ENCODE measurements around the gene JCHAIN. TPM values are rescaled to one million over a fixed set of nuclear protein-coding genes. Genes with fewer than 3 reads are reported as not detected.
"Not testable (repeated sequence)": the region's sequence is repeated elsewhere in the genome, so short reads cannot be mapped to it uniquely, and the experiment has no call there.

The JCHAIN gene
- total and polyA plus RNA-seq, 12 donors: 0.57 to 55.4 (median 2.4) TPM

DNA sequence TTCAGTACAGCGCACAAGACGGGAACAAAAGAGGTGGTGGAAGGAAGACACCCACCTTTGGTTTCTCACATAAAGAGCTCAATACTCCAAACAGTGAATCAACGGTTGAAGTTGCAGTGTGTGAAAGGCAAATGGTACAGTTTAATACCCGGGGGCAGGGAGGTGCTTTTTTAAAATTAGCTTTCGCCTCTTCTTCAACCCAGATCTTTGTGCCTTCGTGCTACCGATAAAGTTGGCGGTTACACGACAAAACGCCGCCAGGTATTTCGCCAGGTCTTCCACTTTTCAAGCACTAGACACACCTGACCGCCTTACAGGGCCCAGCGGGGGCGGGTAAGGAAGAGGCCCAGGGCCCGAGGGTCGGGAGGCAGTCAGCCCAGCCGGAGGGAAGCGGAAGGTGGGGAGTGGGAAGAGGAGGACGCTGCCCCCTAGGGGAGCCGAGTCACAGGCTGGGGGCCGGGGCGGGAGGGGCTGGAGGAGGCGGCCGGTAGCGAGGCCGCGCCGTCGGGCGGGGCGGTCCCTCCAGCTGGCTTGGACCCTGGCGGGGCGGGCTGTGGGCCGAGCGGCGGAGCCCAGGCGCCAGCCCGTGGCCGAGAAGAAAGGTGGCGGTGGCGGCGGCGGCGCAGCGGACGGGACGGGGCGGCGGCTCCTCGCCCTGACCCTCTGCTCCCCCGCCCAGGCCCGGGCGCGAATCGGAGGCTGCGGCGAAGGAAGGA lies 38.1 kb upstream of the JCHAIN start:
- peak overlapping the region; percentile 77 to 99 (median 97) for H3K27ac ChIP-seq
- H3K27me3 ChIP-seq: no peaks in the 10 kb centered on the region
- ATAC-seq (peak; percentile 87 to 93 (median 90)), DNase-seq (peak; percentile 86 to 87)
- peaks cover 3 to 33% (median 17%) of the 10 kb centered on the region in 9 donors for H3K4me1 ChIP-seq
- H3K4me3 ChIP-seq: peak overlapping the region; percentile 59 to 96 (median 84)
- H3K36me3 ChIP-seq: no peaks in the 10 kb centered on the region
- intact Hi-C loops (cut with DNase I): loop anchor here in 7 of 10 donors (1.0 to 10.0 kb wide), 4 partner anchors 16 to 130 kb away; partner anchors contain the start of genes UTP3 (in 4 of the 7) and GRSF1 (in 3 of the 7)
- TF ChIP-seq, protein P1, sequence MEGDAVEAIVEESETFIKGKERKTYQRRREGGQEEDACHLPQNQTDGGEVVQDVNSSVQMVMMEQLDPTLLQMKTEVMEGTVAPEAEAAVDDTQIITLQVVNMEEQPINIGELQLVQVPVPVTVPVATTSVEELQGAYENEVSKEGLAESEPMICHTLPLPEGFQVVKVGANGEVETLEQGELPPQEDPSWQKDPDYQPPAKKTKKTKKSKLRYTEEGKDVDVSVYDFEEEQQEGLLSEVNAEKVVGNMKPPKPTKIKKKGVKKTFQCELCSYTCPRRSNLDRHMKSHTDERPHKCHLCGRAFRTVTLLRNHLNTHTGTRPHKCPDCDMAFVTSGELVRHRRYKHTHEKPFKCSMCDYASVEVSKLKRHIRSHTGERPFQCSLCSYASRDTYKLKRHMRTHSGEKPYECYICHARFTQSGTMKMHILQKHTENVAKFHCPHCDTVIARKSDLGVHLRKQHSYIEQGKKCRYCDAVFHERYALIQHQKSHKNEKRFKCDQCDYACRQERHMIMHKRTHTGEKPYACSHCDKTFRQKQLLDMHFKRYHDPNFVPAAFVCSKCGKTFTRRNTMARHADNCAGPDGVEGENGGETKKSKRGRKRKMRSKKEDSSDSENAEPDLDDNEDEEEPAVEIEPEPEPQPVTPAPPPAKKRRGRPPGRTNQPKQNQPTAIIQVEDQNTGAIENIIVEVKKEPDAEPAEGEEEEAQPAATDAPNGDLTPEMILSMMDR (IDR thresholded peaks at IDR 0.05): peak in 8 of 9 donors; percentile 8 to 66 (median 38)
- H3K9me3 ChIP-seq: no peaks in the 10 kb centered on the region
- WGBS, 2 donors: 1% methylated on average over 47 to 57 of the region's 58 CpGs

DNA sequence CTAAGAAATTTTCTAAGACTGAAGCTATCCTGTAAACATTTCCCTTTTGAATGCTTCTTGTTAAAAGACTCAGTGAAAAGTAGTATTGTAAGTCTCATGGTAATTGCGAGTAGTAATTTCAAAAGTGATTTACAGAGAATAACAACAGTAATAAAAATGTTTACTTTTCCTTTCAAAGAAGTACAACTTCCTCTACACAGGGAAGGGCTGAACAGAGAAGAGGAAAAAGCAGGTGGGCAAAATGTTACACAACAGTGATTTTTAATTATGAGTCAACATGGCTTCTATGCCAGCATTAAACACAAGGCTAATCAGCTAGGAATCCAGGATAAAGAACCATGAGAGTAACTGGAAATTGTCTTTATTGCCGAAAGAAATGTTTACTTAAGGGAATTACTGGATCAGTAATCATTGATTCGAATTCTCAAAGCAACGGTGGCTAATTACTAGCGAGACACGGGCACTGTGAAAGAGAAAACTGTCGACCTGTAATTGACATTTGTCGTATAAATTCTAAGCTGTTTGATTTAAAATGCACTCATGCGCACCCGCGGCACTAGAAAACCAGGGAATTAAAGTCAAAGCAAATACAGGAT lies 37.4 kb upstream of the JCHAIN start:
- Histone ChIP-seq H3K4me3 (peak overlapping the region; percentile 59 to 96 (median 84)), H3K36me3 (no peaks in the 10 kb centered on the region), H3K4me1 (peaks cover 3 to 33% (median 17%) of the 10 kb centered on the region in 9 donors), H3K27ac (peak overlapping the region; percentile 77 to 99 (median 97)), H3K27me3 (no peaks in the 10 kb centered on the region), H3K9me3 (no peaks in the 10 kb centered on the region)
- TF ChIP-seq, protein P1 (IDR thresholded peaks at IDR 0.05): no peak
- ATAC-seq (no peak), DNase-seq (no peak)
- 7 to 8% methylated on average over 11 of the region's 11 CpGs for WGBS, 2 donors
- intact Hi-C loops (cut with DNase I): loop anchor here in 8 of 10 donors (1.0 to 10.0 kb wide), 4 partner anchors 15 to 131 kb away; partner anchors contain the start of genes UTP3 (in 5 of the 8) and GRSF1 (in 3 of the 8)

DNA sequence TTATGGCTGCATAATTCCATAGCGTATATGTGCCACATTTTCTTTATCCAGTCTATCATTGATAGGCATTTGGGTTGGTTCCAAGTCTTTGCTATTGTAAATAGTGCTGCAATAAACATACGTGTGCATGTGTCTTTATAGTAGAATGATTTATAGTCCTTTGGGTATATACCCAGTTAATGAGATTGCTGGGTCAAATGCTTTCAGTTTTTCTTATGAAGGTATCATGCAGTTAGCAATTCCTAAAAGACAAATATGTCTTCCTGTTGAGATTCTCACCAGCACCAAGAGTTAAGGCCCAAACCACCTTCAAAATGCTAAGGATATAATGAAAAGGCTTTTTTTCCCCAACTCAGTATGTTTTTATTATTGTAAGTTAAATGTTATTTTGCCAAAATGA lies 36.3 kb upstream of the JCHAIN start:
- 86 to 90% methylated on average over 2 of the region's 2 CpGs for WGBS, 2 donors
- ATAC-seq, H3K9me3 ChIP-seq: not testable (repeated sequence)

DNA sequence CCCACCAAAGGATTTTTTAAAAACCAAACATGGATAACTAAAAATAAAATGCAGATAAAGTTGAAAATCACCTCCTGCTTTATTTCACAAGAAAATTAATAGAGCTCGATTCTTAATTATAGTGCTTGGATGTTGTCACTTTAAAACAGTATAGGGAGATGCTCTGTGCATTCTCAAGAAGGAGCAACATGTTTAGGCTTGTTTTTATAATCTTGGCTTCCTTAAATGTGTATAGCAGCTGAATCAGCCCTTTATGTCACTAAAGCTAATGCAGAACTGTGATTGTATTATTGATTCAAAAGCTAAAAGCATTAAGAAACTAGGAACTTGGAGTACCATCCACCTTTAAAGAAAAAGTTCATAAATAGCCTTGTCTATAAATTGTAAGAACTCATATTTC lies 35.0 kb upstream of the JCHAIN start:
- no peak for ATAC-seq
- TF ChIP-seq, protein P1 (IDR thresholded peaks at IDR 0.05): no peak
- Histone ChIP-seq H3K27ac (no peak overlapping the region), H3K36me3 (peaks cover 0 to 1% (median 0%) of the 10 kb centered on the region in 9 donors), H3K4me3 (no peak overlapping the region), H3K9me3 (no peaks in the 10 kb centered on the region), H3K27me3 (no peaks in the 10 kb centered on the region), H3K4me1 (peaks cover 2 to 18% (median 9%) of the 10 kb centered on the region in 9 donors)
- no peak for DNase-seq
- WGBS, 2 donors: 86 to 87% methylated on average over 1 of the region's 1 CpG
- intact Hi-C loops (cut with DNase I): loop anchor here in 4 of 10 donors (10.0 kb wide), 2 partner anchors 124 to 134 kb away; partner anchors contain the start of gene GRSF1 (in 3 of the 4)

More for the DNA sequence above, 36.3 kb upstream of the JCHAIN start:
- H3K27me3 ChIP-seq, H3K4me3 ChIP-seq, H3K36me3 ChIP-seq, DNase-seq: not testable (repeated sequence)
- intact Hi-C loops (cut with DNase I): loop anchor here in 4 of 10 donors (10.0 kb wide), 2 partner anchors 122 to 132 kb away; partner anchors contain the start of gene GRSF1 (in 3 of the 4)
- Histone ChIP-seq H3K27ac (peak overlapping the region in 1 of 10 donors; percentile 98), H3K4me1 (peaks cover 3 to 30% (median 17%) of the 10 kb centered on the region in 9 donors)

All from heart right ventricle (tissue), 16 donors.